Parathyroid adenoma (tissue), 2 donors: Measurements from ENCODE around the gene TADA1.

Experiments used
- H2AFZ ChIP-seq: fragments of 300-600 bp; sonication (generic); one replicate; pipeline ENCODE4 v1.7.0; 2017; ENCODE audit warnings: antibody characterized with exemption, mild to moderate bottlenecking
- H3K27ac ChIP-seq: fragments of 300-600 bp; sonication (generic); one replicate; pipeline ENCODE4 v1.7.0; 2017
- H3K27me3 ChIP-seq: fragments of 300-600 bp; sonication (generic); one replicate; pipeline ENCODE4 v1.7.0; 2017; ENCODE audit warnings: low read length; ENCODE audit not compliant: control insufficient read depth, insufficient read depth
- H3K36me3 ChIP-seq: fragments of 300-600 bp; sonication (generic); one replicate; pipeline ENCODE4 v1.7.0; 2017; ENCODE audit warnings: low read length; ENCODE audit not compliant: control insufficient read depth, insufficient read depth
- H3K4me1 ChIP-seq: fragments of 300-600 bp; sonication (generic); one replicate; pipeline ENCODE4 v1.7.0; 2017; ENCODE audit warnings: control low read depth
- H3K4me2 ChIP-seq: fragments of 300-600 bp; sonication (generic); one replicate; pipeline ENCODE4 v1.7.0; 2017; ENCODE audit warnings: low read length
- H3K4me3 ChIP-seq: fragments of 300-600 bp; sonication (generic); one replicate; pipeline ENCODE4 v1.7.0; 2017; ENCODE audit warnings: low read depth, low read length
- H3K79me2 ChIP-seq: fragments of 300-600 bp; sonication (generic); one replicate; pipeline ENCODE4 v1.7.0; 2017; ENCODE audit warnings: control low read depth
- H3K9ac ChIP-seq: fragments of 300-600 bp; sonication (generic); one replicate; pipeline ENCODE4 v1.7.0; 2017; ENCODE audit warnings: mild to moderate bottlenecking
- H3K9me3 ChIP-seq: fragments of 300-600 bp; sonication (generic); one replicate; pipeline ENCODE4 v1.7.0; 2017; ENCODE audit warnings: low read length; ENCODE audit not compliant: control insufficient read depth
- CTCF ChIP-seq: fragments of 300-600 bp; sonication (generic); IDR thresholded peaks from one replicate; pipeline ENCODE4 v1.7.0; 2017; ENCODE audit warnings: antibody characterized with exemption, mild to moderate bottlenecking
- donor health status: primary hyperparathyroidism.

TADA1 gene

DNA sequence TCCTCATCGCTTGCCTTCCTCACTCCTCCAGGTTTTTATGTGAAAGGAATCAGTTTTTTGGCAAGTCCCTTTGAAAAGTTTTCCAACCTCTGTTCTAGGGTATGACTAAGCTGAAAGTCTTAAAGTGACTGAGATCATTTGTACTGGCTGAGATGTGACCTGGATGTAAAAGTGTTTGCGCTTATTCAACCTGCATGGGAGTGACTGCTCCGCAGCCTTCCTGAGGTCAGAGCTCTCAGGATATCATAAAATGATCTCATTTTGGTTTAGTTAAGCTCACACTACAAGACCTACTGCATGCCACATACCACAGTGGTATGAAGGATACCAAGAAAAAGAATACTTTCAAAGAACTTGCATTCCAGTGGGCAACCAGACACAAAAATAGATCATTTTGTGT, 29.8 kb upstream of the TADA1 start:
- no peaks in the 10 kb centered on the region for H3K36me3 ChIP-seq
- no peaks in the 10 kb centered on the region for H3K4me1 ChIP-seq
- H3K9ac ChIP-seq: no peak overlapping the region
- H3K4me3 ChIP-seq: no peak overlapping the region
- TF ChIP-seq CTCF: no peak
- H3K9me3 ChIP-seq: no peaks in the 10 kb centered on the region
- no peak overlapping the region for H2AFZ ChIP-seq
- H3K4me2 ChIP-seq: no peak overlapping the region
- H3K27me3 ChIP-seq: no peaks in the 10 kb centered on the region
- H3K27ac ChIP-seq: no peak overlapping the region
- H3K79me2 ChIP-seq: no peaks in the 10 kb centered on the region

DNA sequence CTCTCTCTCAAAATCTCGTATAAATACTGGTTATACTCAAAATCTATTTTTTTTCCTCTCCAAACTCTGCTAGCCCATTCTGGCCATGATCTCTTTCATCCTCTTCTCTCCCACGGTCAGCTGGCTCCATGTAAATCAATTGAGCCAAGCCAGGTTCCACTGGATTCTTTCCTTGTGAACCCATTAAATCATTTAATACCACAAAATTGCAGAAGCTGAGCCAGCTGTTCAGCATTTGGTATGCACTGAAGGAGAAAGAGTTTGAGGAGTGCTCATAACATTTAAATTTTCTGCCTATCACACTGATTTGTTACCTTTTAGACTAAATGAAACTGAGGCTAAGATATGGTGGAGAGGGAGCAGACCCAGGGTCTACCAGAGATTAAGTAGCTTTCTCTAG, 29.1 kb upstream of the TADA1 start:
- H3K4me3 ChIP-seq: no peak overlapping the region
- no peaks in the 10 kb centered on the region for H3K4me1 ChIP-seq
- H3K27me3 ChIP-seq: no peaks in the 10 kb centered on the region
- H3K4me2 ChIP-seq: no peak overlapping the region
- no peaks in the 10 kb centered on the region for H3K79me2 ChIP-seq
- no peak for TF ChIP-seq CTCF
- H3K9me3 ChIP-seq: no peaks in the 10 kb centered on the region
- H3K27ac ChIP-seq: no peak overlapping the region
- H3K36me3 ChIP-seq: no peaks in the 10 kb centered on the region
- no peak overlapping the region for H3K9ac ChIP-seq
- H2AFZ ChIP-seq: no peak overlapping the region

DNA sequence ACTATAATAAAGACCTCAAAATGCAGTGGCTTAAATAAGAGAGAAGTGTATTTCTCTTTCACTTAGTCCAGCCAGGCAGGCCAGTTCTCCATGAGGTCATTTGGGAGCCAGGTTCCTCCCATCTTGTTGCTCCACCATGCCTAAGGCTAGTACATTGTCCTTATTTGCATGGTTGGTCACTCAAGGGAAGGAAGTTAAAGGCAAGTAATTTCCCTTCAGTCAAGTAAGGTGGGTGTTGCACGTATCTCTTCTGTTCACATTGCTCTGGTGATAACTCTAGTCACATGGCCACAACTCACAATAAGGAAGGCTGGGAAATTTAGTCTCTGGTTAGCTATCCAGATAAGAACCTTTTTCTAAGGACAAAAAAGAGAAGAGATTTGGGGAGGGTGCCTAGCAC, 27.2 kb upstream of the TADA1 start:
- H3K27me3 ChIP-seq: no peaks in the 10 kb centered on the region
- TF ChIP-seq CTCF: no peak

DNA sequence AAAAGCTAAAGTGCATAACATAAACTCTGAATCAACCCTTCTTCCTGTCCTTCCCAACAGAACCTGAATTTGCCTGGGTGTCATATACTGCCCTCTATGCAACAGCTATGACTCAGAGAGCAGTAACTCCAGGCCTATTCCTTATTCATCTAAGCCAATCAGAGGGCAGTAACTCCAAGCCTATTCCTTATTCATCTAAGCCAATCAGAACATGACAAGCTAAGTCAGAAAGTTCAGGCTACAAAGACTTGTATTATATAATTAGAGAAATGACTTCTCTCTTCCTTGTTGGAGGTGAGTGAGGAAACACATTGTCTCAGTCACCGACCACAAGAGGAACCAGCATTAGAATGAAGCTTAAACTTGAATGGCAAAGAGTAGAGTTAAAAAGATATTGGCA, 26.2 kb upstream of the TADA1 start:
- Histone ChIP-seq H3K27ac (no peak overlapping the region), H3K79me2 (no peaks in the 10 kb centered on the region), H3K4me1 (no peaks in the 10 kb centered on the region), H3K36me3 (no peaks in the 10 kb centered on the region), H3K4me2 (no peak overlapping the region), H3K9me3 (no peaks in the 10 kb centered on the region), H2AFZ (no peak overlapping the region), H3K9ac (no peak overlapping the region), H3K4me3 (no peak overlapping the region), H3K27me3 (no peaks in the 10 kb centered on the region)
- no peak for TF ChIP-seq CTCF

More for the DNA sequence above, 27.2 kb upstream of the TADA1 start:
- H3K4me3 ChIP-seq: no peak overlapping the region
- H3K79me2 ChIP-seq: no peaks in the 10 kb centered on the region
- no peak overlapping the region for H2AFZ ChIP-seq
- no peak overlapping the region for H3K4me2 ChIP-seq
- H3K4me1 ChIP-seq: no peaks in the 10 kb centered on the region
- H3K9ac ChIP-seq: no peak overlapping the region
- no peak overlapping the region for H3K27ac ChIP-seq
- H3K9me3 ChIP-seq: no peaks in the 10 kb centered on the region
- H3K36me3 ChIP-seq: no peaks in the 10 kb centered on the region

DNA sequence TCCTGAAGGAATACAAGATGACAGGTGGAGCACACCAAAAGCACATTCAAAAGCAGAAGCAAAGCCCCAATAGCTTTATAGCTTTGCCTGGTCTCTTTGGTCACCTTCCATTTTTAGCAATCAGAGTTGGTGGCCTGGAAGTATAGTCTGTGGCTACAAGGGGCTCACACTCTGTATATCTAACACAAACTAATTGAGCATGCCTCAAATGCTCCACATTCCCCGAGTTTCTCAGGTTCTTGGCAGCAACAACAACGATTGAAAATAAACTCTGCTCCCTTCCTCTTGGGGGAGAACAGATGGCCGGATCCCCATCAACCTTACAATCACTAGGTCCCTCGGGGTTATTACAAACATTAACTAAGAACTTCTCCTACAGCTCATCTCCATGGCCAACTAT, 24.9 kb upstream of the TADA1 start:
- H3K27me3 ChIP-seq: no peaks in the 10 kb centered on the region
- H3K9ac ChIP-seq: no peak overlapping the region
- no peaks in the 10 kb centered on the region for H3K4me1 ChIP-seq
- H3K4me2 ChIP-seq: no peak overlapping the region
- no peaks in the 10 kb centered on the region for H3K9me3 ChIP-seq
- no peak overlapping the region for H3K27ac ChIP-seq
- H2AFZ ChIP-seq: no peak overlapping the region
- H3K79me2 ChIP-seq: no peaks in the 10 kb centered on the region
- no peak overlapping the region for H3K4me3 ChIP-seq
- TF ChIP-seq CTCF: no peak
- no peaks in the 10 kb centered on the region for H3K36me3 ChIP-seq
